BJ (cell line): ENCODE measurements around the gene LAMA5. TPM values are rescaled to one million over a fixed set of nuclear protein-coding genes. Genes with fewer than 3 reads are reported as not detected.

ENCODE experiments used
- CTCF ChIA-PET: fragments of 350-600 bp; formaldehyde crosslinking; extraction: SDS; loops from one replicate; lab custom pipeline; 2021; ENCODE audit warnings: antibody characterized with exemption, inconsistent platforms; lab: Yijun Ruan, JAX
- POLR2A ChIA-PET: fragments of 300-600 bp; sonication (Branson Sonifier 250); formaldehyde crosslinking; extraction: SDS; loops from one replicate; lab custom pipeline; 2021; ENCODE audit warnings: antibody characterized with exemption; lab: Charles Lee
- DNase-seq: peaks from one replicate; pipeline ENCODE4 v3.0.0-alpha.2; 2011; ENCODE audit warnings: low read depth
- H3K27me3 ChIP-seq: 2 replicates; pipeline ENCODE4 v1.6.0; 2011; ENCODE audit warnings: low read length; ENCODE audit not compliant: control insufficient read depth, insufficient read depth
- H3K36me3 ChIP-seq: 2 replicates; pipeline ENCODE4 v1.5.1; 2011; ENCODE audit warnings: low read length; ENCODE audit not compliant: control insufficient read depth, insufficient read depth
- H3K4me3 ChIP-seq: 2 replicates; pipeline ENCODE4 v1.5.1; 2011; ENCODE audit warnings: low read depth, mild to moderate bottlenecking, control low read depth, low read length
- CTCF ChIP-seq: IDR thresholded peaks from 2 replicates; pipeline ENCODE4 v1.5.1; 2011; ENCODE audit warnings: low read depth, mild to moderate bottlenecking, control low read depth, inconsistent platforms, low read length, moderate library complexity; ENCODE audit not compliant: insufficient read depth
- polyA plus RNA-seq: library from polyadenylated mRNA; depleted of rRNA; stranded (reverse); fragments of >200 nt; gene quantifications from 2 replicates; pipeline ENCODE4 v1.2.3, GENCODE V29; 2011

LAMA5 gene
- polyA plus RNA-seq, 1 experiment = 1.1 TPM

- ChIA-PET CTCF (no interaction called here), POLR2A (no interaction called here)
- H3K27me3 ChIP-seq = no peaks in the 10 kb centered on the region
- H3K4me3 ChIP-seq = no peak overlapping the region
- peaks cover 3% of the 10 kb centered on the region for H3K36me3 ChIP-seq
- TF ChIP-seq CTCF = no peak
- DNase-seq = no peak
Measured at GRCh38 chr20:62313460-62314338, 53.4 kb downstream of the LAMA5 start.

- POLR2A ChIA-PET = no interaction called here
- peaks cover 10% of the 10 kb centered on the region for H3K36me3 ChIP-seq
- DNase-seq = no peak
- no peak for TF ChIP-seq CTCF
- H3K4me3 ChIP-seq = no peak overlapping the region
- CTCF ChIA-PET = no interaction called here
- no peaks in the 10 kb centered on the region for H3K27me3 ChIP-seq
Measured at GRCh38 chr20:62313021-62313420, 54.1 kb downstream of the LAMA5 start.

- H3K4me3 ChIP-seq = no peak overlapping the region
- no peak for TF ChIP-seq CTCF
- H3K36me3 ChIP-seq = peaks cover 14% of the 10 kb centered on the region
- no peak for DNase-seq
- ChIA-PET POLR2A (no interaction called here), CTCF (interaction anchor here (1.3 kb wide), 1 partner anchor 10 kb away, joined by 4 read pairs; the partner anchor contains the start of gene ADRM1)
- H3K27me3 ChIP-seq = no peaks in the 10 kb centered on the region
Measured at GRCh38 chr20:62312662-62312977, 54.5 kb downstream of the LAMA5 start.

GRCh38 chr20:62311832-62312661 is 55.1 kb downstream of the LAMA5 start:
- POLR2A ChIA-PET = no interaction called here
- no peaks in the 10 kb centered on the region for H3K27me3 ChIP-seq
- CTCF ChIA-PET = interaction anchor here (1.3 kb wide), 1 partner anchor 10 kb away, joined by 4 read pairs; the partner anchor contains the start of gene ADRM1
- TF ChIP-seq CTCF = no peak
- H3K36me3 ChIP-seq = peaks cover 20% of the 10 kb centered on the region
- no peak overlapping the region for H3K4me3 ChIP-seq
- no peak for DNase-seq

- TF ChIP-seq CTCF = no peak
- ChIA-PET POLR2A (no interaction called here), CTCF (interaction anchor here (1.3 kb wide), 1 partner anchor 9 kb away, joined by 4 read pairs; the partner anchor contains the start of gene ADRM1)
- Histone ChIP-seq H3K36me3 (peaks cover 26% of the 10 kb centered on the region), H3K4me3 (no peak overlapping the region), H3K27me3 (no peaks in the 10 kb centered on the region)
- no peak for DNase-seq
Measured at GRCh38 chr20:62311150-62311549, 56.0 kb downstream of the LAMA5 start.
